ENCODE data around the gene PCP4. TPM values are rescaled to one million over a fixed set of nuclear protein-coding genes. Genes with fewer than 3 reads are reported as not detected.

The PCP4 gene
- total RNA-seq, 1 donor from 2014 or later = 18.1 TPM

DNA sequence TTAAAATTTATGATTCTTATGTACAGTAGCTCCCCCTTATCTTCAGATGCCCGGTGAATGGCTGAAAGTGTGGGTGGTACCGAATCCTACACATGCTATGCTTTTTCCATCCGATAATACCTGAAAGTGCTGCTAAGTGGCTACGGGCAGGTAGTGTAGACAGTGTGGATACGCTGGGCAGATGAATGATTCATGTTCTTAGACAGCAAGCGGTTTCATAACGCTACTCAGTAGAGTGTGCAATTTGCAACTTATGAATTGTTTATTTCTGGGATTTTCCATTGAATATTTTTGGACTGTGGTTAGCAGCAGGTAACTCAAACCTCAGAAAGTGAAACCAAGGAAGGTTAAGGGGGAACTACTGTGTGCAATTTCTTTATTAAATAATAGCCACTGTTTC, 7.5 kb downstream of the PCP4 start:
- H3K9me3 Mint-ChIP-seq = no peaks in the 10 kb centered on the region
- DNase-seq (ENCODE audit: low spot score in 2 of 2, unreplicated experiment in 2 of 2) = no peak
- no peak for TF ChIP-seq CTCF (IDR thresholded peaks at IDR 0.05; ENCODE audit: unreplicated experiment)
- no peaks in the 10 kb centered on the region for H3K27me3 Mint-ChIP-seq (ENCODE audit: low read depth)
- peaks cover 12% of the 10 kb centered on the region for H3K4me1 Mint-ChIP-seq
- H3K4me3 Mint-ChIP-seq = no peak overlapping the region
- no peaks in the 10 kb centered on the region for H3K36me3 Mint-ChIP-seq
- H3K27ac Mint-ChIP-seq = no peak overlapping the region

- H3K9me3 Mint-ChIP-seq = no peaks in the 10 kb centered on the region
Observed at GRCh38 chr21:39881661-39882060, 14.4 kb downstream of the PCP4 start.

GRCh38 chr21:39882151-39882838, 15.1 kb downstream of the PCP4 start:
- H3K36me3 Mint-ChIP-seq = no peaks in the 10 kb centered on the region
- H3K27ac Mint-ChIP-seq = no peak overlapping the region
- H3K9me3 Mint-ChIP-seq = no peaks in the 10 kb centered on the region
- TF ChIP-seq CTCF (IDR thresholded peaks at IDR 0.05; ENCODE audit: unreplicated experiment) = no peak
- peaks cover 2% of the 10 kb centered on the region for H3K4me1 Mint-ChIP-seq
- no peak for DNase-seq (ENCODE audit: low spot score in 2 of 2, unreplicated experiment in 2 of 2)
- H3K27me3 Mint-ChIP-seq (ENCODE audit: low read depth) = no peaks in the 10 kb centered on the region
- no peak overlapping the region for H3K4me3 Mint-ChIP-seq

More at GRCh38 chr21:39881661-39882060, 14.4 kb downstream of the PCP4 start:
- DNase-seq (ENCODE audit: low spot score in 2 of 2, unreplicated experiment in 2 of 2) = no peak
- no peak for TF ChIP-seq CTCF (IDR thresholded peaks at IDR 0.05; ENCODE audit: unreplicated experiment)
- Mint-ChIP-seq H3K36me3 (no peaks in the 10 kb centered on the region), H3K4me1 (peaks cover 2% of the 10 kb centered on the region), H3K27me3 (ENCODE audit: low read depth) (no peaks in the 10 kb centered on the region), H3K4me3 (no peak overlapping the region), H3K27ac (no peak overlapping the region)

GRCh38 chr21:39882839-39883195, 15.6 kb downstream of the PCP4 start:
- H3K4me3 Mint-ChIP-seq = no peak overlapping the region
- no peak overlapping the region for H3K27ac Mint-ChIP-seq
- H3K36me3 Mint-ChIP-seq = no peaks in the 10 kb centered on the region
- no peak for DNase-seq (ENCODE audit: low spot score in 2 of 2, unreplicated experiment in 2 of 2)
- H3K4me1 Mint-ChIP-seq = peaks cover 2% of the 10 kb centered on the region
- H3K9me3 Mint-ChIP-seq = no peaks in the 10 kb centered on the region
- no peaks in the 10 kb centered on the region for H3K27me3 Mint-ChIP-seq (ENCODE audit: low read depth)
- no peak for TF ChIP-seq CTCF (IDR thresholded peaks at IDR 0.05; ENCODE audit: unreplicated experiment)

- Mint-ChIP-seq H3K9me3 (no peaks in the 10 kb centered on the region), H3K36me3 (no peaks in the 10 kb centered on the region), H3K27me3 (ENCODE audit: low read depth) (no peaks in the 10 kb centered on the region), H3K27ac (no peak overlapping the region), H3K4me3 (no peak overlapping the region), H3K4me1 (peaks cover 2% of the 10 kb centered on the region)
- TF ChIP-seq CTCF (IDR thresholded peaks at IDR 0.05; ENCODE audit: unreplicated experiment) = no peak
- no peak for DNase-seq (ENCODE audit: low spot score in 2 of 2, unreplicated experiment in 2 of 2)
Observed at GRCh38 chr21:39885119-39885848, 18.0 kb downstream of the PCP4 start.

Measured in mesothelial cell of epicardium (in vitro differentiated cells).